Mammary epithelial cell (primary cell): Measurements from ENCODE around the gene SF3B2.
A peak's percentile ranks its signal among the peaks of the same experiment; 100 is the strongest.

ENCODE experiments used
- CTCF ChIP-seq, 2 donors: IDR thresholded peaks in 1 of 2; conservative IDR thresholded peaks in 1 of 2; 2 replicates each; pipeline ENCODE4 v1.5.1; 2011 to 2012; ENCODE audit warnings: inconsistent platforms in 2 of 2, low read length in 2 of 2, mild to moderate bottlenecking in 2 of 2, control low read depth in 1 of 2, low read depth in 1 of 2; ENCODE audit not compliant: insufficient read depth in 1 of 2; ENCODE audit errors: extremely low read depth in 1 of 2
- EZH2 ChIP-seq: IDR thresholded peaks from 2 replicates; pipeline ENCODE4 v1.6.1; 2012; ENCODE audit warnings: low read length, inconsistent platforms, borderline replicate concordance

- TF ChIP-seq CTCF (conservative IDR thresholded peaks at IDR 0.05 in 1 of 2, IDR thresholded peaks at IDR 0.05 in 1 of 2; ENCODE audit: extremely low read depth in 1 of 2, insufficient read depth in 1 of 2, low read depth in 1 of 2, low read length in 2 of 2), result peak; percentile 79 to 92
- no peak for TF ChIP-seq EZH2
Measured at GRCh38 chr11:66022401-66023185, 29.6 kb upstream of the SF3B2 start.
